H1 (cell line): Measurements from ENCODE around the gene OMG. TPM values are rescaled to one million over a fixed set of nuclear protein-coding genes. Genes with fewer than 3 reads are reported as not detected.

Experiments
- CTCF ChIA-PET: fragments of 300-600 bp; sonication (Branson Sonifier 250); formaldehyde crosslinking; loops from one replicate; lab custom pipeline; 2021; ENCODE audit not compliant: partially characterized antibody; lab: Charles Lee
- POLR2A ChIA-PET: fragments of 300-600 bp; sonication (Branson Sonifier 250); formaldehyde crosslinking; loops from one replicate; lab custom pipeline; 2021; ENCODE audit warnings: inconsistent platforms; ENCODE audit not compliant: partially characterized antibody; lab: Charles Lee
- DNase-seq, 2 experiments: peaks; one replicate each; pipeline versions ENCODE4 v3.0.0 to v3.0.0-alpha.2; 2010 to 2022; ENCODE audit warnings: low spot score in 2 of 2, low read depth in 1 of 2, mixed read lengths in 1 of 2
- FAIRE-seq: peaks from 2 replicates; lab custom pipeline; 2011; peaks lifted over from hg19 to GRCh38; lab: Jason Lieb, UNC
- H2AFZ ChIP-seq: 2 replicates; pipeline ENCODE4 v1.8.1; 2012; ENCODE audit warnings: low read length, inconsistent platforms
- H2AK5ac ChIP-seq: 2 replicates; pipeline ENCODE4 v1.6.1; 2013; ENCODE audit warnings: low read depth, low read length
- H2BK120ac ChIP-seq: replicated peaks from 2 replicates; pipeline ENCODE3; 2013; ENCODE audit warnings: low read depth, low read length, inconsistent platforms
- H2BK12ac ChIP-seq: 2 replicates; pipeline ENCODE4 v1.6.1; 2013; ENCODE audit warnings: low read depth, low read length
- H2BK15ac ChIP-seq: 2 replicates; pipeline ENCODE4 v1.6.1; 2013; ENCODE audit warnings: low read length
- H2BK20ac ChIP-seq: 2 replicates; pipeline ENCODE4 v1.6.1; 2013; ENCODE audit warnings: low read length
- H2BK5ac ChIP-seq: 2 replicates; pipeline ENCODE4 v1.6.1; 2013; ENCODE audit warnings: low read depth, low read length
- H3K14ac ChIP-seq: 2 replicates; pipeline ENCODE4 v1.6.1; 2013; ENCODE audit warnings: inconsistent platforms; ENCODE audit not compliant: insufficient read length
- H3K18ac ChIP-seq: 2 replicates; pipeline ENCODE4 v1.6.1; 2013; ENCODE audit warnings: low read length; ENCODE audit errors: extremely low read depth
- H3K23ac ChIP-seq: 2 replicates; pipeline ENCODE4 v1.6.1; 2013; ENCODE audit warnings: inconsistent platforms; ENCODE audit not compliant: insufficient read length
- H3K23me2 ChIP-seq: 2 replicates; pipeline ENCODE4 v1.6.1; 2013; ENCODE audit warnings: low read depth, low read length
- H3K27ac ChIP-seq: 2 replicates; pipeline ENCODE4 v1.6.1; 2011; ENCODE audit warnings: low read depth, low read length, inconsistent platforms
- H3K27me3 ChIP-seq, 4 experiments: replicated peaks in 1 of 4; 1 replicate in 1 of 4; 2 replicates in 3 of 4; pipeline versions ENCODE4 v1.6.1 to v1.8.1; 2011 to 2013; ENCODE audit warnings: low read length in 3 of 4, mild to moderate bottlenecking in 3 of 4, inconsistent platforms in 2 of 4, mixed read lengths in 2 of 4, moderate library complexity in 1 of 4; ENCODE audit not compliant: control insufficient read depth in 3 of 4, insufficient read depth in 3 of 4; ENCODE audit errors: extremely low read depth in 1 of 4
- H3K36me3 ChIP-seq, 4 experiments: 2 replicates each; pipeline versions ENCODE4 v1.6.1 to v1.8.1; 2011 to 2013; ENCODE audit warnings: mild to moderate bottlenecking in 4 of 4, low read length in 3 of 4, moderate library complexity in 2 of 4, control low read depth in 1 of 4, inconsistent platforms in 1 of 4; ENCODE audit not compliant: insufficient read depth in 4 of 4, control insufficient read depth in 2 of 4
- H3K4ac ChIP-seq: replicated peaks from 2 replicates; pipeline ENCODE3; 2013; ENCODE audit warnings: low read length, low read depth, mixed read lengths, inconsistent platforms; ENCODE audit not compliant: insufficient read length
- H3K4me1 ChIP-seq, 4 experiments: replicated peaks in 1 of 4; 1 replicate in 1 of 4; 2 replicates in 3 of 4; pipeline versions ENCODE4 v1.6.1 to v1.8.1; 2011 to 2013; ENCODE audit warnings: low read length in 3 of 4, inconsistent platforms in 2 of 4, mixed read lengths in 1 of 4; ENCODE audit not compliant: insufficient read depth in 4 of 4, control insufficient read depth in 3 of 4
- H3K4me2 ChIP-seq, 2 experiments: 2 replicates each; pipeline versions ENCODE4 v1.6.1 to v1.8.1; 2011 to 2013; ENCODE audit warnings: low read depth in 2 of 2, low read length in 2 of 2, control low read depth in 1 of 2, inconsistent platforms in 1 of 2, mild to moderate bottlenecking in 1 of 2; ENCODE audit not compliant: insufficient read depth in 1 of 2
- H3K4me3 ChIP-seq, 4 experiments: fragments of 200-600, 300-600 bp in 1 of 4; sonication (generic), shearing (Covaris generic), sonication (Bioruptor Twin) in 1 of 4; 2 replicates each; pipeline versions ENCODE4 v1.5.1 to v1.8.1; 2011 to 2016; ENCODE audit warnings: low read length in 4 of 4, low read depth in 3 of 4, control low read depth in 2 of 4, inconsistent platforms in 2 of 4, mild to moderate bottlenecking in 2 of 4, mixed read lengths in 1 of 4, moderate library complexity in 1 of 4; ENCODE audit not compliant: insufficient read depth in 2 of 4; ENCODE audit errors: extremely low read depth in 1 of 4
- H3K56ac ChIP-seq: replicated peaks from 2 replicates; pipeline ENCODE3; 2013; ENCODE audit warnings: low read depth, mild to moderate bottlenecking, mixed read lengths, low read length, inconsistent platforms; ENCODE audit not compliant: insufficient read length
- H3K79me1 ChIP-seq: 2 replicates; pipeline ENCODE4 v1.6.1; 2013; ENCODE audit warnings: low read depth, low read length, control low read depth
- H3K79me2 ChIP-seq, 2 experiments: 2 replicates each; pipeline versions ENCODE4 v1.6.1 to v1.8.1; 2012 to 2013; ENCODE audit warnings: low read length in 2 of 2, mild to moderate bottlenecking in 2 of 2, inconsistent platforms in 1 of 2; ENCODE audit not compliant: insufficient read depth in 2 of 2, control insufficient read depth in 1 of 2
- H3K9ac ChIP-seq, 4 experiments: replicated peaks in 1 of 4; 1 replicate in 1 of 4; 2 replicates in 3 of 4; pipeline versions ENCODE4 v1.6.1 to v1.8.1; 2011 to 2013; ENCODE audit warnings: low read depth in 3 of 4, low read length in 3 of 4, control low read depth in 2 of 4, mild to moderate bottlenecking in 2 of 4, moderate library complexity in 2 of 4, inconsistent platforms in 1 of 4; ENCODE audit errors: extremely low read depth in 1 of 4
- H3K9me3 ChIP-seq, 2 experiments: 2 replicates each; pipeline versions ENCODE4 v1.6.1 to v1.8.1; 2012 to 2013; ENCODE audit warnings: mild to moderate bottlenecking in 2 of 2, moderate library complexity in 2 of 2, control low read depth in 1 of 2, inconsistent platforms in 1 of 2, low read depth in 1 of 2, low read length in 1 of 2, mixed read lengths in 1 of 2; ENCODE audit not compliant: insufficient read depth in 2 of 2
- H4K20me1 ChIP-seq, 2 experiments: replicated peaks in 1 of 2; 2 replicates each; pipeline versions ENCODE3 to v1.8.1; 2011 to 2013; ENCODE audit warnings: inconsistent platforms in 2 of 2, low read length in 2 of 2, mild to moderate bottlenecking in 1 of 2; ENCODE audit not compliant: insufficient read depth in 2 of 2, control insufficient read depth in 1 of 2
- H4K5ac ChIP-seq: 2 replicates; pipeline ENCODE4 v1.6.1; 2013; ENCODE audit warnings: low read length, low read depth, mixed read lengths, inconsistent platforms; ENCODE audit not compliant: insufficient read length
- H4K8ac ChIP-seq: 2 replicates; pipeline ENCODE4 v1.8.0; 2013; ENCODE audit warnings: mild to moderate bottlenecking, moderate library complexity, low read length, inconsistent platforms; ENCODE audit not compliant: insufficient read depth; ENCODE audit errors: extremely low read depth
- H4K91ac ChIP-seq: replicated peaks from 2 replicates; pipeline ENCODE3; 2013; ENCODE audit warnings: low read length, mixed read lengths, inconsistent platforms; ENCODE audit not compliant: insufficient read length
- BACH1 ChIP-seq: IDR thresholded peaks from 2 replicates; pipeline ENCODE4 v1.6.1; 2012; ENCODE audit warnings: low read length, improper control_type of control experiment
- WGBS, 2 experiments: shearing (Covaris generic) in 1 of 2; methylation state at CpG; one replicate each; pipeline versions ENCODE4 v1.1.6 to v1.1.7; 2013 to 2015; ENCODE audit warnings: low lambda C conversion rate in 2 of 2, mixed read lengths in 2 of 2, inconsistent platforms in 1 of 2, low coverage in 1 of 2, missing lambda C conversion rate in 1 of 2; ENCODE audit not compliant: insufficient replicate concordance in 2 of 2, insufficient coverage in 1 of 2, insufficient read length in 1 of 2; ENCODE audit errors: extremely low coverage in 1 of 2, missing lambda C conversion rate in 1 of 2; 5-methylcytosine and 5-hydroxymethylcytosine counted together
- polyA plus RNA-seq, 7 experiments: library from polyadenylated mRNA; depleted of rRNA in 3 of 7; stranded (reverse) in 5 of 7; unstranded in 2 of 7; fragments of >200 nt in 5 of 7; fragments of 200-250 nt in 2 of 7; gene quantifications; 1 replicate in 5 of 7; 2 replicates in 1 of 7; 4 replicates in 1 of 7; pipeline versions ENCODE4 v1.2.1 to v1.2.3, GENCODE V29; 2011 to 2013; ENCODE audit warnings: missing spikeins in 2 of 7, mixed read lengths in 2 of 7
- total RNA-seq: library from RNA; stranded (reverse); fragmentation: NEBNext Ultra II Directional; extraction: Animal tissue kit (Norgen Biotek cat#: 25700); gene quantifications from 2 replicates; pipeline ENCODE4 v1.2.1, GENCODE V29; 2021
- TF ChIP-seq, protein P1 (sequence below): IDR thresholded peaks from 2 replicates; pipeline ENCODE4 v1.6.1; 2012; ENCODE audit warnings: inconsistent platforms

Gene OMG
- total and polyA plus RNA-seq, 2 of the 8 experiments (the other 6 are each of a cell fraction or from before 2014, with no cell fraction given) = not detected

DNA sequence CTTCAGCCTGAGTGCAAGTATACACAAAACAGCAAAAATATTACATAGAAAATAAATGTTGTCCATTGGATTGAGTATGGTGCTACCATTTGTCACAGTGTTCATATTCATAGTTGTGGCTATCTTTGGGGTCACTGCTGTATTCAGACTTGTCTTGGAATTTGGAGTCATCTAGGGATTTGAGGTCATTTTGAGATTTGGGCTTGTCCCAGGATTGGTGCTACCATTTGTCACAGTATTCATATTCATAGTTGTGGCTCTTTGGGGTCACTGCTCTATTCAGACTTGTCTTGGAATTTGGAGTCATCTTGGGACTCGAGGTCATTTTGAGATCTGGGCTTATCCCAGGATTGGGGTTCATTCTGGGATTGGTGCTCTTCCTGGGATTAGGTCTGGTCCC is 24.8 kb downstream of the OMG start:
- Histone ChIP-seq H3K9ac (no peak overlapping the region), H2AK5ac (no peak overlapping the region), H3K4me3 (no peak overlapping the region), H3K4ac (no peak overlapping the region), H3K56ac (no peak overlapping the region), H2BK15ac (no peak overlapping the region), H3K18ac (no peak overlapping the region), H3K27me3 (peaks cover 0 to 1% (median 0%) of the 10 kb centered on the region in 4 experiments; a peak in 1 of 7 replicates), H3K14ac (no peak overlapping the region), H3K23me2 (no peaks in the 10 kb centered on the region), H3K27ac (no peak overlapping the region), H3K36me3 (peaks cover 0 to 6% (median 2%) of the 10 kb centered on the region in 4 experiments; a peak in 2 of 8 replicates), H2BK120ac (no peak overlapping the region), H2BK5ac (no peak overlapping the region), H3K23ac (no peak overlapping the region), H2AFZ (no peak overlapping the region), H3K79me1 (no peaks in the 10 kb centered on the region), H4K5ac (no peak overlapping the region), H4K91ac (no peak overlapping the region), H4K20me1 (no peaks in the 10 kb centered on the region), H3K9me3 (no peaks in the 10 kb centered on the region), H3K4me2 (no peak overlapping the region), H2BK20ac (no peak overlapping the region), H2BK12ac (no peak overlapping the region), H4K8ac (no peak overlapping the region), H3K79me2 (no peaks in the 10 kb centered on the region), H3K4me1 (peaks cover 0 to 4% (median 1%) of the 10 kb centered on the region in 4 experiments; a peak in 4 of 7 replicates)
- 91% methylated on average over 1 of the region's 1 CpG; no CpG with 5 or more reads in 1 of the 2 experiments for WGBS, 2 experiments
- FAIRE-seq (no peak), DNase-seq (no peak)
- POLR2A ChIA-PET = no interaction called here
- no peak for TF ChIP-seq BACH1
- TF ChIP-seq, protein P1, sequence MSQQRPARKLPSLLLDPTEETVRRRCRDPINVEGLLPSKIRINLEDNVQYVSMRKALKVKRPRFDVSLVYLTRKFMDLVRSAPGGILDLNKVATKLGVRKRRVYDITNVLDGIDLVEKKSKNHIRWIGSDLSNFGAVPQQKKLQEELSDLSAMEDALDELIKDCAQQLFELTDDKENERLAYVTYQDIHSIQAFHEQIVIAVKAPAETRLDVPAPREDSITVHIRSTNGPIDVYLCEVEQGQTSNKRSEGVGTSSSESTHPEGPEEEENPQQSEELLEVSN = no peak
- CTCF ChIA-PET = no interaction called here
